Osteocyte (in vitro differentiated cells): ENCODE measurements around the gene CR1. TPM values are rescaled to one million over a fixed set of nuclear protein-coding genes. Genes with fewer than 3 reads are reported as not detected.

Source experiments
- DNase-seq: peaks from one replicate; pipeline ENCODE4 v3.0.0; 2021; ENCODE audit warnings: mixed read lengths; ENCODE audit not compliant: unreplicated experiment; ENCODE audit errors: extremely low spot score
- H3K27ac Mint-ChIP-seq: one replicate; pipeline ENCODE4 v1.8.0; 2021; ENCODE audit warnings: mild to moderate bottlenecking, mixed read lengths; ENCODE audit not compliant: unreplicated experiment
- H3K27me3 Mint-ChIP-seq: one replicate; pipeline ENCODE4 v1.8.0; 2021; ENCODE audit warnings: mixed read lengths; ENCODE audit not compliant: unreplicated experiment
- H3K36me3 Mint-ChIP-seq: one replicate; pipeline ENCODE4 v1.8.0; 2021; ENCODE audit warnings: mixed read lengths; ENCODE audit not compliant: unreplicated experiment
- H3K4me1 Mint-ChIP-seq: one replicate; pipeline ENCODE4 v1.8.0; 2021; ENCODE audit warnings: mixed read lengths; ENCODE audit not compliant: unreplicated experiment
- H3K4me3 Mint-ChIP-seq: one replicate; pipeline ENCODE4 v1.8.0; 2021; ENCODE audit warnings: mild to moderate bottlenecking, moderate library complexity, mixed read lengths; ENCODE audit not compliant: unreplicated experiment
- H3K9me3 Mint-ChIP-seq: one replicate; pipeline ENCODE4 v1.8.0; 2021; ENCODE audit warnings: mixed read lengths; ENCODE audit not compliant: unreplicated experiment
- total RNA-seq: library from RNA; stranded (reverse); gene quantifications from 2 replicates; pipeline ENCODE4 v1.2.1, GENCODE V29; 2021
- TF ChIP-seq, protein P1 (sequence below): fragments of 200-600 bp; sonication (generic); IDR thresholded peaks from 2 replicates; pipeline ENCODE4 v1.5.0; 2021; ENCODE audit warnings: antibody characterized with exemption, mild to moderate bottlenecking, moderate library complexity

CR1 gene
- total RNA-seq, 1 donor from 2014 or later = not detected

GRCh38 chr1:207501071-207501470, 5.1 kb downstream of the CR1 start:
- no peaks in the 10 kb centered on the region for H3K36me3 Mint-ChIP-seq
- DNase-seq = no peak
- no peak overlapping the region for H3K27ac Mint-ChIP-seq
- H3K4me1 Mint-ChIP-seq = peaks cover under 1% of the 10 kb centered on the region
- H3K9me3 Mint-ChIP-seq = no peaks in the 10 kb centered on the region
- H3K27me3 Mint-ChIP-seq = peaks cover 39% of the 10 kb centered on the region
- no peak overlapping the region for H3K4me3 Mint-ChIP-seq
- TF ChIP-seq, protein P1, sequence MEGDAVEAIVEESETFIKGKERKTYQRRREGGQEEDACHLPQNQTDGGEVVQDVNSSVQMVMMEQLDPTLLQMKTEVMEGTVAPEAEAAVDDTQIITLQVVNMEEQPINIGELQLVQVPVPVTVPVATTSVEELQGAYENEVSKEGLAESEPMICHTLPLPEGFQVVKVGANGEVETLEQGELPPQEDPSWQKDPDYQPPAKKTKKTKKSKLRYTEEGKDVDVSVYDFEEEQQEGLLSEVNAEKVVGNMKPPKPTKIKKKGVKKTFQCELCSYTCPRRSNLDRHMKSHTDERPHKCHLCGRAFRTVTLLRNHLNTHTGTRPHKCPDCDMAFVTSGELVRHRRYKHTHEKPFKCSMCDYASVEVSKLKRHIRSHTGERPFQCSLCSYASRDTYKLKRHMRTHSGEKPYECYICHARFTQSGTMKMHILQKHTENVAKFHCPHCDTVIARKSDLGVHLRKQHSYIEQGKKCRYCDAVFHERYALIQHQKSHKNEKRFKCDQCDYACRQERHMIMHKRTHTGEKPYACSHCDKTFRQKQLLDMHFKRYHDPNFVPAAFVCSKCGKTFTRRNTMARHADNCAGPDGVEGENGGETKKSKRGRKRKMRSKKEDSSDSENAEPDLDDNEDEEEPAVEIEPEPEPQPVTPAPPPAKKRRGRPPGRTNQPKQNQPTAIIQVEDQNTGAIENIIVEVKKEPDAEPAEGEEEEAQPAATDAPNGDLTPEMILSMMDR = no peak

DNA sequence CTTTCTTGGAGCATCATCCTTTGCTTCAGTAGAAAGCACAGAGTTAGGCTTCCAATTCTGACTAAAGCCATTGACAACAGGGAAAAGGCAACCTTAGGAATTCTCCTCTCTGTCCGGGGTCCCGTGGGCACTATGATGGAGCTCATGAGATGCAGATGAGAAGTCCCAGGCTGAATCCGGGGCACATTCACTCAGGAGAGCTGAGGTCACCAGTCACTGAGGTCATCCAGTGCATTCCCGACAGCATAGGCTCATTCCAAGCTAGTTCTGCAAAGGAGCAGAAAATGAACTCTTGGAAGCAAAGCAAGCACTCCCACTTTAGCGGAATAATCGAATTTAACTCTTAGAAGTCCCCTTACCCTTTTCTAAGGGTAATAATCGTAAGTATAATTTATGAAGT, 6.8 kb downstream of the CR1 start:
- H3K4me3 Mint-ChIP-seq = no peak overlapping the region
- no peak for DNase-seq
- no peak overlapping the region for H3K27ac Mint-ChIP-seq
- TF ChIP-seq, protein P1 = no peak
- peaks cover 28% of the 10 kb centered on the region for H3K27me3 Mint-ChIP-seq
- no peaks in the 10 kb centered on the region for H3K36me3 Mint-ChIP-seq
- no peaks in the 10 kb centered on the region for H3K9me3 Mint-ChIP-seq
- H3K4me1 Mint-ChIP-seq = no peaks in the 10 kb centered on the region

GRCh38 chr1:207503950-207504349, 8.0 kb downstream of the CR1 start:
- Mint-ChIP-seq H3K9me3 (no peaks in the 10 kb centered on the region), H3K27me3 (peaks cover 23% of the 10 kb centered on the region), H3K4me1 (no peaks in the 10 kb centered on the region), H3K27ac (no peak overlapping the region), H3K4me3 (no peak overlapping the region), H3K36me3 (no peaks in the 10 kb centered on the region)
- DNase-seq = no peak
- TF ChIP-seq, protein P1 = no peak

DNA sequence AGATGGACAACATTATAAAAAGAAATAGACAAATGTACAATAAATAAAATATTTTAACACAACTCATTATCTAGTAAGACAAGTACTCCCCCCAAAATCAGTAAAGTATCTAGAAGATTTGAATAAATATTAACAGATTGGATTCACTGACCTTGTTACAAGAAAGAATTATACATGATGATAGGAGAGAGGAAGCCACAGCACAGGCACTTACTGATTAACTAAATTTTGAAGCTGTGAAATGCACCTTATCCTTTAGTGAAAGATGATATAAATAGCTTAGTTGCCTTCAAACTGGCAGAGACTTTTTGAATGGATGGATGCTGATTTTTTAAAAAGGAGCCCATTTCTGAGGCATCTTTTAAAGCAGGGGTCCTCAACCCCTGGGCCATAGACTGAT, 8.5 kb downstream of the CR1 start:
- no peak overlapping the region for H3K27ac Mint-ChIP-seq
- H3K36me3 Mint-ChIP-seq = no peaks in the 10 kb centered on the region
- no peaks in the 10 kb centered on the region for H3K4me1 Mint-ChIP-seq
- DNase-seq = no peak
- no peak overlapping the region for H3K4me3 Mint-ChIP-seq
- TF ChIP-seq, protein P1 = no peak
- H3K27me3 Mint-ChIP-seq = peaks cover 18% of the 10 kb centered on the region
- no peaks in the 10 kb centered on the region for H3K9me3 Mint-ChIP-seq

DNA sequence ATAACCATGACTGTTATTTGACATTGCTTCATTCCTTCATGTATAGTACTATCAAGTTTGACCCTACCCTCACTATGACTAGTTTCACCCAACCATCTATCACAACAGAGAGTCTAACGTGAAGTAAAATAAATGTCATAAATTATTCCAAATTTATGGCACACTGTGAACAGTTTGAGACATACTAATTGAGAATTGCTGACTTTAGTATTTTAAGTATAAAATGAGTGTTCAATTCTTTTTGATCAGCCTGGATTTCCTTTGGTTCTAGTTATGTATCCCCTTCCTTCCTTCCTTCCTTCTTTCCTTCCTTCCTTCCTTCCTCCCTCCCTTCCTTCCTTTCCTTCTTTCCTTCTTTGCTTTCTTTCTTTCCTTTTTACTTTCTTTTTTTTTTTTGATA, 14.5 kb downstream of the CR1 start:
- Mint-ChIP-seq H3K4me3 (no peak overlapping the region), H3K9me3 (no peaks in the 10 kb centered on the region), H3K36me3 (no peaks in the 10 kb centered on the region), H3K4me1 (no peaks in the 10 kb centered on the region), H3K27me3 (no peaks in the 10 kb centered on the region), H3K27ac (no peak overlapping the region)
- no peak for DNase-seq
- TF ChIP-seq, protein P1 = no peak
